Fibroblast of skin of back (primary cell): ENCODE data around the gene CLASRP.
A peak's percentile ranks its signal among the peaks of the same experiment; 100 is the strongest.

Experiments
- DNase-seq: peaks from one replicate; pipeline ENCODE4 v3.0.0-alpha.2; 2013

CLASRP gene

GRCh38 chr19:45063851-45064801, 25.3 kb downstream of the CLASRP start:
- no peak for DNase-seq

GRCh38 chr19:45066921-45067661, 28.2 kb downstream of the CLASRP start:
- DNase-seq: no peak

GRCh38 chr19:45068041-45068440, 29.2 kb downstream of the CLASRP start:
- DNase-seq: no peak

- DNase-seq: no peak
Observed at GRCh38 chr19:45069056-45069455, 30.2 kb downstream of the CLASRP start.

- DNase-seq: no peak
Observed at GRCh38 chr19:45070214-45070613, 31.4 kb downstream of the CLASRP start.

- no peak for DNase-seq
Observed at GRCh38 chr19:45070861-45071544, 32.2 kb downstream of the CLASRP start.

GRCh38 chr19:45071545-45071938, 32.7 kb downstream of the CLASRP start:
- DNase-seq: no peak

GRCh38 chr19:45071969-45072790, 33.3 kb downstream of the CLASRP start:
- DNase-seq: no peak

GRCh38 chr19:45074744-45075300, 36.0 kb downstream of the CLASRP start:
- DNase-seq: no peak

GRCh38 chr19:45075301-45076028, 36.6 kb downstream of the CLASRP start:
- peak; percentile 33 for DNase-seq

GRCh38 chr19:45076029-45076850, 37.4 kb downstream of the CLASRP start, which contains the start of gene ZNF296:
Gene ZNF296, minus strand, starts transcription at chr19:45076478. Its CDS starts 105 bp downstream, at chr19:45076373.
- peak; percentile 42 for DNase-seq

- no peak for DNase-seq
Observed at GRCh38 chr19:45076851-45077730, 38.2 kb downstream of the CLASRP start.

GRCh38 chr19:45078390-45079062, 39.7 kb downstream of the CLASRP start:
- DNase-seq: no peak

GRCh38 chr19:45079063-45079910, 40.4 kb downstream of the CLASRP start, which contains the start of gene GEMIN7:
Gene GEMIN7, plus strand, starts transcription at chr19:45079260. Its CDS starts 10,855 bp downstream, at chr19:45090115.
- peak; percentile 74 for DNase-seq

GRCh38 chr19:45079911-45080370, 41.1 kb downstream of the CLASRP start:
- no peak for DNase-seq

GRCh38 chr19:45082170-45082569, 43.3 kb downstream of the CLASRP start:
- no peak for DNase-seq

- DNase-seq: no peak
Observed at GRCh38 chr19:45086480-45086879, 47.6 kb downstream of the CLASRP start.
